Activated CD8-positive, alpha-beta memory T cell treated with anti-CD3 and anti-CD28 coated beads, Interleukin-2, amount 50 U/mL, for 24 hours (primary cell): ENCODE results near the gene RIN3.

ENCODE experiments used
- DNase-seq: peaks from one replicate; pipeline ENCODE4 v3.0.0-alpha.2; 2020; ENCODE audit errors: extremely low read depth

Gene RIN3

GRCh38 chr14:92687681-92688433 lies 174.3 kb downstream of the RIN3 start:
- no peak for DNase-seq

GRCh38 chr14:92688434-92689375 lies 175.1 kb downstream of the RIN3 start:
- no peak for DNase-seq

- no peak for DNase-seq
These were observed 176.8 kb downstream of the RIN3 start for GRCh38 chr14:92690171-92691011.

GRCh38 chr14:92692822-92693226 lies 179.2 kb downstream of the RIN3 start:
- DNase-seq = no peak

GRCh38 chr14:92693998-92694795 lies 180.6 kb downstream of the RIN3 start:
- no peak for DNase-seq

GRCh38 chr14:92694807-92695206 lies 181.2 kb downstream of the RIN3 start:
- no peak for DNase-seq

GRCh38 chr14:92695562-92695961 lies 182.0 kb downstream of the RIN3 start:
- no peak for DNase-seq

GRCh38 chr14:92696366-92696765 lies 182.8 kb downstream of the RIN3 start:
- no peak for DNase-seq

- DNase-seq = no peak
These were observed 184.8 kb downstream of the RIN3 start for GRCh38 chr14:92698393-92698792.

- no peak for DNase-seq
These were observed 188.2 kb downstream of the RIN3 start for GRCh38 chr14:92701826-92702225.

GRCh38 chr14:92702441-92702918 lies 188.9 kb downstream of the RIN3 start:
- no peak for DNase-seq

GRCh38 chr14:92703516-92703915 lies 189.9 kb downstream of the RIN3 start:
- DNase-seq = no peak

- no peak for DNase-seq
These were observed 190.6 kb downstream of the RIN3 start for GRCh38 chr14:92704036-92704804.

GRCh38 chr14:92704821-92705220 lies 191.2 kb downstream of the RIN3 start:
- no peak for DNase-seq

- DNase-seq = no peak
These were observed 192.8 kb downstream of the RIN3 start for GRCh38 chr14:92706386-92706785.

GRCh38 chr14:92709340-92710000 lies 195.9 kb downstream of the RIN3 start:
- no peak for DNase-seq

- DNase-seq = no peak
These were observed 196.4 kb downstream of the RIN3 start for GRCh38 chr14:92710001-92710341.

GRCh38 chr14:92711976-92712653 lies 198.5 kb downstream of the RIN3 start:
- no peak for DNase-seq

GRCh38 chr14:92712654-92713051 lies 199.1 kb downstream of the RIN3 start:
- no peak for DNase-seq
